AG09309 (cell line): Measurements from ENCODE around the gene SPSB4.

ENCODE experiments used
- DNase-seq: peaks from one replicate; pipeline ENCODE4 v3.0.0-alpha.2; 2010; ENCODE audit warnings: low read depth
- H3K4me3 ChIP-seq: 2 replicates; pipeline ENCODE4 v1.5.1; 2011; ENCODE audit warnings: mild to moderate bottlenecking, low read depth, low read length, moderate library complexity; ENCODE audit not compliant: control insufficient read depth
- CTCF ChIP-seq: IDR thresholded peaks from 2 replicates; pipeline ENCODE4 v1.5.1; 2011; ENCODE audit warnings: mild to moderate bottlenecking, low read depth, low read length, inconsistent platforms; ENCODE audit not compliant: insufficient read depth, control insufficient read depth; ENCODE audit errors: missing control alignments

Gene SPSB4

GRCh38 chr3:141129049-141129448 lies 77.9 kb downstream of the SPSB4 start:
- DNase-seq: no peak
- no peak for TF ChIP-seq CTCF
- H3K4me3 ChIP-seq: no peak overlapping the region

- DNase-seq: no peak
- no peak for TF ChIP-seq CTCF
- H3K4me3 ChIP-seq: no peak overlapping the region
These were observed 78.4 kb downstream of the SPSB4 start for GRCh38 chr3:141129541-141130011.

DNA sequence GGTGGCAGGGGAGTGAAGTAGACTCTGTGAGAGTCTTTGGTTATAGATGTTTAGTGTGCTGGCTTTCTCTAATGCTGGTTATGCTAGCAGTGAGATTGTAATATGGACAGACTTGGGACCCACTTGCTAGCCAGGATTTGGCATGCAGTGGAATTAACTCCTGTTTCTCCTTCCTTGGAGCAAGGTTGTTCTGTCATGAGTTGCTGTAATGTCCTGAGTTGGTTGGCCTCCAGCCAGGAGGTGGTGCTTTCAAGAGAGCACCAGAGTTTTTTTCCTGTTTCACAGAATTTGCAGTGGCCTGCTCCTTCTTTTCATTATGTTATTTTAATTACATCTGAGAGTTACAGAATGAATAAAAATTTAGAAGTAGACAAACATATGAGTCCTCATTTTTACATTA lies 92.4 kb downstream of the SPSB4 start:
- H3K4me3 ChIP-seq: no peak overlapping the region
- DNase-seq: no peak
- no peak for TF ChIP-seq CTCF

DNA sequence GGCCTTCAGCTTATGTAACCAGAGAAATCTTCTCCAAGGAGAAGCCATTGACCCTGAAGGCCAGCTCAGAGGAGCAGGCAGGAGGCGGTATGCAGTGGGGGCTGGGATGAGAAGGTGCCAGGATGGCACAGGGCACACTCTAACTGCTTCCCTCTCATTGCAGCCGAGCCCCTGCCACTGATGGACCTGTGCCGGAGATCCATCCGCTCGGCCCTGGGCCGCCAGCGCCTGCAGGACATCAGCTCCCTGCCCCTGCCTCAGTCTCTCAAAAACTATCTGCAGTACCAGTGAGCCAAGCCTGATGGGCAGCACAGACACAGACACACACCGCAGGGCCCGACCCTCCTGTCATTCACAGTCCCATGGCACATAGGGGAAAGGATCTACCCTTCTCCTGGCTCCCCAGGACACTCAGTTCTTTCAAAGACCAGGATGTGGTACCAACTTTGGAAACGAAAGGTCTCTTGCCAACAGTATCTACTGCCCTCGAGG lies 95.9 kb downstream of the SPSB4 start:
- no peak for DNase-seq
- TF ChIP-seq CTCF: no peak
- no peak overlapping the region for H3K4me3 ChIP-seq

DNA sequence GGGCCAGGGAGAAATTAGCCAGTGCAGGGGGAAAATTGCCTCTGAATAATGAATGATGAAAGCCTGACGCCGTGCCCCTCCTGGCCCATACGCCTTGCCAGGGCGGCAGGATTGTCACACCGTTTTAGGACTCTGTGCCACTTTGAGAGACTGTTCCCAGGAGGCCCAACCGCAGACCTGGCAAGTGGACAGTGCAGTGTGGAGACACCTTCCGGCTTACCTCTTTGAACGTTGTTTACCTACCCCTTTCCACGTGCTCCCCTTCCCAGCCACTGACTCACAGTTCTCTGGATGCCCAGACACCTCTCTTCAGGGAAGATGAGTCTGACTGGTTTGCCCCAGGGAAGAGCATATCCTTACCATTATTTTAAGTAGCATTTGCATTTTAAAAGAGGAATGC lies 96.5 kb downstream of the SPSB4 start:
- H3K4me3 ChIP-seq: no peak overlapping the region
- no peak for DNase-seq
- no peak for TF ChIP-seq CTCF

GRCh38 chr3:141148169-141148568 lies 97.0 kb downstream of the SPSB4 start:
- H3K4me3 ChIP-seq: no peak overlapping the region
- TF ChIP-seq CTCF: no peak
- DNase-seq: no peak

- no peak for TF ChIP-seq CTCF
- H3K4me3 ChIP-seq: no peak overlapping the region
- no peak for DNase-seq
These were observed 97.6 kb downstream of the SPSB4 start for GRCh38 chr3:141148770-141149169.
